GM12878 (cell line): Measurements from ENCODE around the gene CATSPERZ. TPM values are rescaled to one million over a fixed set of nuclear protein-coding genes. Genes with fewer than 3 reads are reported as not detected.

Experiments
- ATAC-seq: fragments of 200-7000 bp; cut with Tn5 transposase; 3 replicates; pipeline ENCODE4 v1.9.1; 2020; ENCODE audit warnings: mild to moderate bottlenecking, moderate library complexity
- BruUV-seq: library from RNA; stranded (reverse); fragments of 400-500 nt; replicated peaks from 2 replicates; lab custom pipeline; 2021; lab: Mats Ljungman, UMichigan
- CTCF ChIA-PET: fragments of 300-600 bp; sonication (Branson Sonifier 250); formaldehyde crosslinking; extraction: SDS; loops from one replicate; lab custom pipeline; 2021; ENCODE audit warnings: inconsistent platforms; lab: Yijun Ruan, JAX
- POLR2A ChIA-PET: fragments of 350-600 bp; formaldehyde crosslinking; extraction: SDS; loops from one replicate; lab custom pipeline; 2021; ENCODE audit warnings: inconsistent platforms; lab: Charles Lee
- RAD21 ChIA-PET: fragments of 300-600 bp; sonication (Branson Sonifier 250); formaldehyde crosslinking; loops from one replicate; lab custom pipeline; 2023; ENCODE audit warnings: antibody characterized with exemption; ENCODE audit not compliant: unreplicated experiment; lab: Charles Lee
- SMC1A ChIA-PET: fragments of 300-600 bp; sonication (Branson Sonifier 250); formaldehyde crosslinking; loops from one replicate; lab custom pipeline; 2023; ENCODE audit not compliant: unreplicated experiment, uncharacterized antibody; lab: Charles Lee
- DNase-seq: peaks from one replicate; pipeline ENCODE4 v3.0.0-alpha.2; 2011; ENCODE audit warnings: low read depth, low spot score
- FAIRE-seq: peaks from 3 replicates; lab custom pipeline; 2011; peaks lifted over from hg19 to GRCh38; lab: Jason Lieb, UNC
- H2AFZ ChIP-seq: 2 replicates; pipeline ENCODE4 v1.6.0; 2011; ENCODE audit warnings: low read depth, low read length, control low read depth; ENCODE audit not compliant: control insufficient read depth
- H3K27ac ChIP-seq: 2 replicates; pipeline ENCODE4 v1.5.1; 2011; ENCODE audit warnings: control low read depth; ENCODE audit not compliant: control insufficient read depth, insufficient read depth
- H3K27me3 ChIP-seq, 2 experiments: replicated peaks in 1 of 2; 2 replicates each; pipeline versions ENCODE4 v1.6.0 to v1.6.1; 2011; ENCODE audit warnings: low read length in 1 of 2; ENCODE audit not compliant: control insufficient read depth in 2 of 2, insufficient read depth in 2 of 2
- H3K36me3 ChIP-seq, 2 experiments: 2 replicates each; pipeline ENCODE4 v1.5.1; 2011; ENCODE audit warnings: low read length in 1 of 2; ENCODE audit not compliant: control insufficient read depth in 2 of 2, insufficient read depth in 2 of 2
- H3K4me1 ChIP-seq: 2 replicates; pipeline ENCODE4 v1.6.1; 2011; ENCODE audit warnings: mild to moderate bottlenecking, low read length, moderate library complexity, mixed read lengths; ENCODE audit not compliant: control insufficient read depth, insufficient read depth
- H3K4me2 ChIP-seq: 2 replicates; pipeline ENCODE4 v1.6.0; 2011; ENCODE audit warnings: control low read depth; ENCODE audit not compliant: control insufficient read depth, insufficient read depth
- H3K4me3 ChIP-seq: fragments of 200-600 bp; sonication (generic); 2 replicates; pipeline ENCODE4 v1.5.1; 2016
- H3K79me2 ChIP-seq: 2 replicates; pipeline ENCODE4 v1.6.0; 2011; ENCODE audit warnings: low read length; ENCODE audit not compliant: control insufficient read depth, insufficient read depth
- H3K9ac ChIP-seq: 2 replicates; pipeline ENCODE4 v1.8.0; 2011; ENCODE audit warnings: low read length, control low read depth, mixed read lengths; ENCODE audit not compliant: control insufficient read depth, insufficient read depth
- H3K9me3 ChIP-seq: replicated peaks from 3 replicates; pipeline ENCODE4 v1.5.1; 2011; ENCODE audit warnings: mild to moderate bottlenecking, low read length; ENCODE audit not compliant: control insufficient read depth, insufficient read depth
- H4K20me1 ChIP-seq: 2 replicates; pipeline ENCODE4 v1.6.0; 2011; ENCODE audit not compliant: control insufficient read depth, insufficient read depth
- EGR1 ChIP-seq, 2 experiments: IDR thresholded peaks; 1 replicate in 1 of 2; 2 replicates in 1 of 2; pipeline ENCODE4 v1.6.1; 2011 to 2012; ENCODE audit warnings: low read depth in 2 of 2, low read length in 2 of 2, borderline replicate concordance in 1 of 2, mild to moderate bottlenecking in 1 of 2, moderate library complexity in 1 of 2
- ESRRA ChIP-seq: IDR thresholded peaks from 2 replicates; pipeline ENCODE4 v1.6.1; 2012; ENCODE audit warnings: mild to moderate bottlenecking, low read length, improper control_type of control experiment
- IRF4 ChIP-seq: IDR thresholded peaks from 2 replicates; pipeline ENCODE4 v1.6.1; 2011; ENCODE audit warnings: low read depth, low read length
- MLLT1 ChIP-seq: fragments of 450-650 bp; IDR thresholded peaks from 2 replicates; pipeline ENCODE4 v1.6.1; 2016; ENCODE audit warnings: mild to moderate bottlenecking
- SMAD1 ChIP-seq: fragments of 450-650 bp; IDR thresholded peaks from 2 replicates; pipeline ENCODE4 v1.6.1; 2018; ENCODE audit warnings: mild to moderate bottlenecking, low read depth; ENCODE audit not compliant: partially characterized antibody
- WGBS: methylation state at CpG from one replicate; pipeline ENCODE4 v1.1.6; 2016; ENCODE audit warnings: low lambda C conversion rate; ENCODE audit not compliant: insufficient replicate concordance, insufficient coverage; ENCODE audit errors: missing lambda C conversion rate; 5-methylcytosine and 5-hydroxymethylcytosine counted together
- in situ Hi-C: fragments of 300-500 bp; cut with MboI; formaldehyde crosslinking; loops from 9 replicates; pipeline ENCODE4 v1.14.3; 2018; ENCODE audit warnings: mixed read lengths
- intact Hi-C: fragments of 100-400 bp; cut with micrococcal nuclease; formaldehyde crosslinking; loops from one replicate; pipeline ENCODE4 v1.14.2; 2022; ENCODE audit not compliant: unreplicated experiment
- polyA plus RNA-seq, 11 experiments: library from polyadenylated mRNA; depleted of rRNA in 4 of 11; unstranded in 6 of 11; stranded (reverse) in 5 of 11; fragments of >200 nt; fragmentation: Nextera tagmentation in 4 of 11; fragmentation: Illumina TruSeq in 1 of 11; extraction: Ambion mirVana in 4 of 11; extraction: Trizol in 1 of 11; gene quantifications; 1 replicate in 1 of 11; 2 replicates in 10 of 11; pipeline versions ENCODE4 v1.2.1 to v1.2.3, GENCODE V29; 2011 to 2016; ENCODE audit warnings: inconsistent platforms in 2 of 11, missing spikeins in 2 of 11, low read depth in 1 of 11
- total RNA-seq, 4 experiments: library from RNA; depleted of rRNA in 3 of 4; stranded (reverse); fragments of >200 nt in 3 of 4; fragmentation: Illumina TruSeq in 1 of 4; extraction: Trizol in 1 of 4; gene quantifications; 2 replicates each; pipeline versions ENCODE4 v1.2.1 to v1.2.3, GENCODE V29; 2013 to 2021

Gene CATSPERZ
- total and polyA plus RNA-seq, 10 of the 15 experiments (the other 5 are each of a cell fraction or from before 2014, with no cell fraction given) = 0.12 to 0.31 TPM; not detected in 8

- Histone ChIP-seq H4K20me1 (no peaks in the 10 kb centered on the region), H3K4me3 (peak overlapping the region; percentile 72), H3K27me3 (peaks cover 5 to 17% of the 10 kb centered on the region in 2 experiments; a peak in 3 of 4 replicates), H3K4me1 (peaks cover 27% of the 10 kb centered on the region), H3K36me3 (peaks cover 0 to 3% of the 10 kb centered on the region in 2 experiments; a peak in 2 of 4 replicates), H3K9ac (peak overlapping the region; percentile 81; the same call in 1 of the 2 replicates), H2AFZ (no peak overlapping the region), H3K4me2 (peak overlapping the region; percentile 46), H3K9me3 (no peaks in the 10 kb centered on the region), H3K27ac (peak overlapping the region; percentile 90), H3K79me2 (peaks cover 22% of the 10 kb centered on the region)
- SMC1A ChIA-PET = interaction anchor here (0.7 to 5.7 kb wide), 9 partner anchors 14 to 151 kb away, joined by 3 to 98 read pairs (median 7); partner anchors contain the start of genes FERMT3, FKBP2, PRDX5 and TRMT112
- BruUV-seq = no TSS peak
- intact Hi-C loops = loop anchor here (1.0 to 5.0 kb wide), 3 partner anchors 63 to 632 kb away; partner anchors contain the start of genes ATL3 and FKBP2
- in situ Hi-C loops = loop anchor here (5.0 kb wide), 1 partner anchor 102 kb away; no protein-coding TSS in a partner anchor
- RAD21 ChIA-PET = interaction anchor here (0.9 to 5.8 kb wide), 13 partner anchors 14 to 97 kb away, joined by 3 to 125 read pairs (median 7); partner anchors contain the start of genes FERMT3, FKBP2, GPR137 and NUDT22
- no peak for DNase-seq
- POLR2A ChIA-PET = interaction anchor here (0.6 to 5.8 kb wide), 17 partner anchors 13 to 319 kb away, joined by 3 to 70 read pairs (median 6); partner anchors contain the start of genes BAD, FERMT3, FKBP2 and NUDT22
- WGBS = 9% methylated on average over 5 of the region's 5 CpGs
- CTCF ChIA-PET = interaction anchor here (0.8 to 5.8 kb wide), 26 partner anchors 13 to 346 kb away, joined by 3 to 238 read pairs (median 6); partner anchors contain the start of genes BAD, CCDC88B, FERMT3 and GPR137
- FAIRE-seq = no peak
- no peak for ATAC-seq
- TF ChIP-seq IRF4 (no peak), EGR1 (IDR thresholded peaks at IDR 0.05; ENCODE audit: borderline replicate concordance in 1 of 2, low read depth in 2 of 2, low read length in 2 of 2) (0 out of 3 replicates have a peak, but pooled peaks of 1 of the 2 experiments have one; percentile 13), SMAD1 (no peak), ESRRA (no peak), MLLT1 (no peak)
Observed at GRCh38 chr11:64304032-64304315, 3.8 kb downstream of the CATSPERZ start.
